OCI-M2 (cell line): ENCODE results near the gene KIF24.
"Not testable (repeated sequence)": the region's sequence is repeated elsewhere in the genome, so short reads cannot be mapped to it uniquely, and the experiment has no call there.

Experiments
- DNase-seq: peaks from one replicate; lab custom pipeline; 2025; ENCODE audit not compliant: unreplicated experiment; lab: John Stamatoyannopoulos, UW

The KIF24 gene

DNA sequence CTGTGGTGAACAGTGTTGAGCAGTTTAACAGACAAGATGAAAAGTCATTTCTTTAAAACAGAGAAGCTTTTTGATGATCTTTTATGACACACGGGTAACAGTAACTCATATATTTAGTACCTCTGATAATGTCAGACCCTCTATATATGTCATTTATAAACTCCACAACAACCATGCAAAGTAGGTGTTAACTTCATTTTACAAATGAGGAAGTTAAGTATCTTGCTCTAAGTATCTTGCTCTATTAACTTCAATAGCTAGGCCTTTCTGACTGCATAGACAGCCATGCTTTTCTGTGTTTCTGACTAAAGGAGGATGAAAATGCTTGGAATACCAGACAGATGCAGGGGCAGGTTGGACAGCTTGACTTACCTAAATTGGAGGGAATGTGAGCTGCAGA, 2.1 kb upstream of the KIF24 start:
- no peak for DNase-seq

DNA sequence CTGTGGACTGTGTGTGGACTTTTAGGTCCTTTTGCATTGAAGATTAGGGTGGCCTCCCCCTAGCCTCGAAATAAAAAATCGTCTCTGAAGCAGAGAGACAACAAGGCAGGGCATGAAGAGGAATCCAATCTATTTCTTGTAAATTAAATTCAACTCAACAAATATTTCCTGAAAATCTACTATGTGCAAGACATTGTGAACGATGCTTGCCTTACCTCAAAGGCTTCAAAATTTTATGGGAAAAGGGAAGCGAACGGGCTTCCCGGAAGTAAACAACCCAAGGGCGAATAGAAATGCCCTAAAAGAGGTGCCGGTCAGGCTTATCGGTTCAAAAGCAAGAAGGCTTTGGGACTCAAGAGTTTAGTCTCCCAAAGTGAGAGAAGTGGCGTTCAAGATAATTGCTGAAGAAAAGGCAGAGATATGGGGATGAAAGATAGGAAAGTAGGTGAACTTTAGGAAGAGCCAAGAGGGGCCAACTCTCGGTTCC, 525 bp downstream of the KIF24 start:
- no peak for DNase-seq

DNA sequence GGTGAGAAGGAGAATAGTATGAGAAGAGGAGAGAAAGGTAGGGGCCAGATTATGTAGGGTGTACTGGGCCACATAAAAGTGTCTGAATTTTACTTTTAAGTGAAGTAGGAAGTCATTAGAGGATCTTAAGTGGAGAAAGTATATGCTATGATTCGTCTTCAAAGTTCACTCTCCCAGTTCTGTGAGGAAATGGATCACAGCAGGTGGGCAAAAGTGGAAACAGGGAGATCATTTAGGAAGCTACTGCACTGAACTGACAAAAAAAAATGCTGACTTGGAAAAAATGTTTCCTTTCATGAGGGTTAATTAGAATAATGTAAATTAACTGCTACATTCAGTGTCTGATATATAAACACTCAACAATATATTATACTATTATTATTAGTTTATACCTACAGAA, 2.4 kb downstream of the KIF24 start:
- no peak for DNase-seq

DNA sequence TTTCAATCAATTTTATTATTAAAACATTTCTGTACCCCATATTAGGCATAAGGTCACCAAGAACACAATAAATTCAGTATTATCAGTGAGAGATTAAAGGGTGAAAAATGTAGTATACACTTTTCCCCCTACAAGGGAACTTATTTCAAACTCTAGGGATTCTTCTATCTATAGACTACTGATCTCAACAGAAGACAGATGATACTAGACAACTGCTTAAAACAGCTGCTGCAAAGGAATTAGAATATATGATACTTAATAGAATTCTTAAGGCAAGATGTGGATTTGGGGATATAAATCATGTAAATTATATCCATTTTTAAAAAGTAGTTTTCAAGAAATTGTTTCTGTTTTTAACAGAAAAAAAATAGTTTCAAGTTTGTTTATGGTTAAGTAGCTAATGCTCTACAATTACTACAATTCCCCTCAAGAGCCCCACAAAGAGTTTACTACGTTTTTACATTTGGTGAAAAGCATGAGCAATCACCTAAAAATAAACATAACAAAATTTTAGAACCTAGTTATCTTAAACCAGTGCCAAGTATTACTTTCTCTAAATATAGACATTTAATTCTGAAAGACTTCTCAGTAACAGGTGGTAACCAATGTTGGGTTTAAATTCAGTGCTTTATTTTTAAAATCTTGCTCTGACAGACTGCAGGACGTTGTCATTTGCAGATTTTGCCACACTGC, 6.0 kb downstream of the KIF24 start:
- no peak for DNase-seq

DNA sequence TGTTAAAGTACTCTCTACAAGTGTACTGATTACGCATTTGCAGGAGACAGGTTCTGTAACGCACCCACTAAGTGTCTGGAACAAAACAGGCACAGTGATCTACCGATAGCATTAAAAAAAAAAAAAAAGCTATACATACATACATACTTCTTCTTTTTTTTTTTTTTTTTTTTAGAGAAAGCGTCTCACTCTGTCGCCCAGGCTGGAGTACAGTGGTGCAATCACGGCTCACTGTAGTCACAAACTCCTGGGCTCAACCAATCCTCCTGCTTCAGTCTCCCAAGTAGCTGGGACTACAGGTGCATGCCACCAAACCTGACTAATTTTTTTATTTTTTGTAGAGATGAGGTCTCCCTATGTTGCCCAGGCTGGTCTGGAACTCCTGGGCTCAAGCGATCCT, 7.6 kb downstream of the KIF24 start:
- no peak for DNase-seq

DNA sequence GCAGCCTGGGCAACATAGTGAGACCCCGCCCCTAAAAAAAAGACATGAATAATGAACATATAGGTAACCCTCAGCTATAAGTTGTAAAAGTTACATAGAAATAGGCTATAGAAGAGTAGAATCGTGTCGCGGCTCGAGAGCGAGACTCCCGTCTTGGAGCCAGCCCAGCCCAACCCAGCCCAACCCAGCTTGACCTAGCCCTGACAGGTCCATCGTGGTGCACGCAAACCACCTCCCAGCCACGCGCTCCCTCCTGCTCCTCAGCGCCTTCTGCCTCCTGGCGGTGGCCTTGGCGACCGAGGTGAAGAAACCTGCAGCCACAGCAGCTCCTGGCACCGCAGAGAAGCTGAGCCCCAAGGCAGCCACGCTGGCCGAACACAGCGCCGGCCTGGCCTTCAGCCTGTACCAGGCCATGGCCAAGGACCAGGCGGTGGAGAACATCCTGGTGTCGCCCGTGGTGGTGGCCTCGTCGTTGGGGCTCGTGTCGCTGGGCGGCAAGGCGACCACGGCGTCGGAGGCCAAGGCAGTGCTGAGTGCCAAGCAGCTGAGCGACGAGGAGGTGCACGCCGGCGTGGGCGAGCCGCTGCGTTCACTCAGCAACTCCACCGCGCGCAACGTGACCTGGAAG, 10.8 kb downstream of the KIF24 start:
- DNase-seq: no peak

DNA sequence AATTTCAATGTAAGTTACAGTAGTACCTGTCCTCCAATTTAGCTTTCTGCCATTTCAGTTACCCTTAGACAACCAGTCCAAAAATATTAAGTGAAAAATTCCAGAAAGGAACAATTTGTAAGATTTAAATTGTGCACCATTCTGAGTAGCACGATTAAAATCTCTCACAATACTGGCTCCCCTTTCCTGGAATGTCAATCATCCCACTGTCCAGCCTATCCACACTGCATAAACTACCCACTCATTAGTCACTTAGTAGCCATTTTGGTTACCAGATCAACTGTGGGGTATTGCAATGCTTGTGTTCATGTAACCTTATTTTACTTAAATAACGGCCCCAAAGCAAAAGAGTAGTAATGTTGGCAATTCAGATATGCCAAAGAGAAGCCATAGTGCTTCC, 11.6 kb downstream of the KIF24 start:
- DNase-seq: no peak

DNA sequence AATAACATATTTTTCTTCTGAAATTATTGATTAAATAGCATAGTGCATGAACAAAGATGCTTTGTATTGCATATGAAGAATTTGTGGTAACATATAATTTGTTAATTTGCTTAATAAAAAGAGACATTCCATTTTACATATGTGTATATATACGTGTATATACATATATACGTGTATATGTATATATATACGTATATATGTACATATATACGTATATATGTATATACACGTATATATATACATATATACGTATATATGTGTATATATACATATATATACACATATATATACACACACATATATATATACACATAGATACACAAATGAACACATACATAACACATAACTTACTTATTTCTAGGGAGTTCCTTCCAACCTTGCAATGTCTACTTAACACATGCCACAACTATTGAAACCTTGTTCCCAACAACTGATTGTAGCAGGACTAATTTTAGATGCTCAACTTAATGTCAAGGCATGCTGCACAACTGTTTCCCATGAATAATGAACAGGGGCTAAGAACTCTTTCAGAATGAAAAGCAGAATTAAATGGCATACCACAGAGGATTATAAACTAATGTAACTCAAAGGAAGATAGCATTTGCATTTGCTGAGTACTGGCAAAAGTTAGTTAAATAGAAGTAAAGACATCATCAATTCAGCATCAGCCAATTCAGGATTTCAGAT, 17.4 kb downstream of the KIF24 start:
- no peak for DNase-seq

DNA sequence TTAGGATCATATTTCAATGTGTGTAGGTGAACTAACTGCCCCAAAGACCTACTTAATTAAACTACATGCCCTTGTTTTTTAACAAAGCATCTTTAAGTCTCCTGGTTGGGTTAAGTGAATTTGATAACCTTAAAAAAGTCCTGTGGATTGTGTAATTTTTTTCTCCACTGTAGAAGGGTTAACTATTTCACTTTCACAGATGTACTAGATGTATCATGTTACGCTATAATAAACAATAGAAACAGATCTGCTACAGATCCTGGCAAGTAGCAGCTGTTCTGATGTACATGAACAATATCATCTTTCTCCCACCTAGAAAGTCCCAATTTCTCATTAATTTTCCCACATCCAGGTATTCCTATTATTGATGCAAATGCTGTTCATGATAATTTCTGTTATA, 18.9 kb downstream of the KIF24 start:
- DNase-seq: no peak

DNA sequence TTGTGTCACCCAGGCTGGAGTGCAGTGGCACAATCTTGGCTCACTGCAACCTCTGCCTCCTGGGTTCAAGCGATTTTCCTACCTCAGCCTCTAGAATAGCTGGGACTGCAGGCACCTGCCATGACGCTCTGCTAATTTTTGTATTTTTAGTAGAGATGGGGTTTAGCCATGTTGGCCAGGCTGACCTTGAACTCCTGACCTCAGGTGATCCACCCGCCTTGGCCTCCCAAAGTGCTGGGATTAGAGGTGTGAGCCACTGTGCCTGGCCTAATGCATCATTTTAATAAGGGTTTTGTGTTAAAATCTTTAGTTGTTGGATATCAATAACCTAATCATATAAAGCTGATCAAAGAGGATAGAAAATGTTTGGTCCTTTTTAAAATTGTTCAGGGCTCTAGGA, 20.8 kb downstream of the KIF24 start:
- not testable (repeated sequence) for DNase-seq

DNA sequence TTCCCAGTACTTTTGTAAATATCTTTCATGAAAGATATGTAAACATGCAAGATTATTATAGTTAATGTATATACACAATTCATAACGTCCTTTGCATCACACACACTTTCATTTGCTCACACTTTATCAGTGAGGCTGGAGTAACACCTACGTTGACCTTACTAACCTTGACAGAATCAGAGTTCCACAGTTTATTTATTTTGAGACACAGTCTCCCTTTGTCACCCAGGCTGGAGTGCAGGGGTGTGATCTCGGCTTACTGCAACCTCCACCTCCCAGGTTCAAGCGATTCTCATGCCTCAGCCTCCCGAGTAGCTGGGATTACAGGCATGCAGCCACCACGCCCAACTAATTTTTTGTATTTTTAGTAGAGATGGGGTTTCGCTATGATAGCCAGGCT, 28.0 kb downstream of the KIF24 start:
- not testable (repeated sequence) for DNase-seq

DNA sequence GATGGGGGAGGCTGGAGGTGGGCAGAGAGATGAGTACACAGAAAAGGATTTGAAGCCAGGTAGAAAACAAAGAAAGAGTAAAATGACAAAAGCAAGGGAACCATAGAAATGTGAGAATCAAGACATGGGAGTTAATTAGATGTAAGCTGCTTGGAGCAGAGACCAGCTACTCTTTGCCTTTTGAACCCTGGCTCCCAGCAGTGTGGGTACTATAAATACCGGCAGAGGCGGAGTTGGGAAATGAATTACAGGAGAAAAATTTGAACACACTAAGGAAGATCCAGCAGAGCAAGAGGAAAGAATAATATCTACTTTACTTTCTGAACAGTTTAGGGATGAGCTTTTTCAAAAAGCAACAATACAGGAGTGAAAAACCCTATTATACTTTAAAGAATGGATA, 36.5 kb downstream of the KIF24 start:
- no peak for DNase-seq

DNA sequence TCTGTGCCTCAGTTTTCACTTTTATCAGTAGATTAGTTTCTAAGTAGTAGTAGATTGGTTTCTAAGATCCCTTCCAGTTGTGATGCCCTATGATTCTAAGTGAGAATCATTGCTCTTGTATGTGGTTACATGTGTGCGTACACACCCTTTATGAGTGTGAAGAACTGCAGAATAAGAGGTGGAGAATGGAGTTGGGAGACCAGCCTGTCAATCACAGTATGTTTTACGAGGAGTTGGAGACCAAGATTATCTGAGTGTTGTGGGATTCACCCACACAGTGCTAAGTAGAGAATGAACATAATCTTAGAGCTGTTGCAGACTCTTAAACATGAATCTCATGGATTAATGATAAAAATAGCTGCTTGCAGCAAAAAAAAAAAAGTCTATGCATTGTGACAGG, 37.6 kb downstream of the KIF24 start:
- DNase-seq: no peak

DNA sequence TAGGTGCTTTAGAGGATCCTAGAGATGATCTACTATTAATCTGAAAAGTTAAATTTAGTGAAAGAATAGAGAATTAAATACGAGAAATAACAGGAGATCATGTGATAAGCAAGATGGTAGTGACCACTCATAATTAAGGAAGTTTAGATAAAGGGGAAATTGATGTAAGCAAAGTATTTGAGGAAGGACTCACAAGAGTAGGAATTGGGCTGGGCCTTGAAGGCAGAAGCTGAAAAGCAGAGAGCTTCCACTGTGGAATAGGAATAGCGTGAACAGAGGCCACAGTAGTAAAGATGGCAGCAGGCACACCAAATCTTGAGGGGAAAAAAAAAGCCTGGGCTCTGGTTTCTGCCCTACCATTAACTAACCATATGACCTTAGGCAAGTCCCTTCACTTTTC, 38.0 kb downstream of the KIF24 start:
- no peak for DNase-seq

DNA sequence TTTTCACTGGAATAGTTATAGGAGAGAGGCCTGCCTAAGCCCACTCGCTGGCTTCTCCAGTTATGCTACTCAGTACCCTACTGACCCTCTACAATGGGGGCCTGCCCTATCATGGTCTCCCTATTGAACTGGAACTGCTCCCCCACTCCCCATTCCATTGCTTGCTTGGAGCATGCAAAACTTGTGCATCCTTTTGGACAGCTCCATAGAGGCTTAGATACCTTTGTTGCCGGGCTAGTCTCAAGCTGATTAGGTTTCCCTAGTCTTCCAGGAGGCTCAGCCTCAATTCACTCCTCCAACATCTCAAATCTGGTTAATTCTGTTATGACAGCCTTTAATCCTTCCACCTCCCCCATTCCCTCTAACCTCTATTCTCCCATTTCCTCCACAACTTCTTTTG, 39.9 kb downstream of the KIF24 start:
- no peak for DNase-seq

DNA sequence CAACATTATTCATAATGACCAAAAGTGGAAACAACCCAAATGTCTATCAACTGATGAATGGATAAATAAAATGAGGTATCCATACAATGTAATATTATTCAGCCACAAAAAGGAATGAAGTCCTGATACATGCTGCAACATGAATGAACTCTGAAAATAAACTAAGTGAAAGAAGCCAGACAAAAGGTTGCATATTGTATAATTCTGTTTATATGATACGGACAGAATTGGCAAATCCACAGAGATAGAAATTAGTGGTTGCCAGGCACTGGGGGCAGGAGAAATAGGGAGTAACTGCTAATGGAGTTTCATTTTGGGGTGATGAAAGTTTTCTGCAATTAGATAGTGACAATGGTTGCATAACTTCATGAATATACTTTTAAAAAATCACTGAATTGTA, 47.0 kb downstream of the KIF24 start:
- no peak for DNase-seq

DNA sequence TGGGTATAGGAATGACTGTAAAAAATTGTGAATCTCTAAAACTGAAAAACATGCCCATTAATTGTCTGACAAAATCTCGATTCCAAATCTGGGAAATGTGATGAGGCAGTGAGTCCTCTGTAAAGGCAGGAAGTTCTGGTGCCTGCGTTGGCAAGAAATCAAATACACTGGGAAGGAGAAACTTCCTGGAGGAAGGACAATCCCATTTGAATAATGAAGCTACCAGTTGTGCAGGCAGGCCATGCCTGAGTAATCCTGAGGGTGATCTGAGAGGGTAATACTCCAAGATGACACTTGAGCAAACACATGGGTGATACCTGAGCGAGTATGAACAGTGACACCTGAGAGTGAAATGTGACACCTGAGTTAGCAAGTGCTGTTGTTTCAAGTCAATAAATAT, 49.7 kb downstream of the KIF24 start:
- no peak for DNase-seq
